ENCODE measurements around the gene DLL3. TPM values are rescaled to one million over a fixed set of nuclear protein-coding genes. Genes with fewer than 3 reads are reported as not detected.

The DLL3 gene
- total RNA-seq, 1 experiment from 2014 or later = 5.8 TPM

GRCh38 chr19:39479916-39480315, 18.8 kb upstream of the DLL3 start:
- DNase-seq (ENCODE audit: low read depth) = no peak
- in situ Hi-C loops (cut with HindIII; ENCODE audit: low pct_unique_long_range_greater_than_20kb, low sequenced_read_pairs) = no loop called here

GRCh38 chr19:39480337-39481228, 18.2 kb upstream of the DLL3 start, which contains the start of gene TIMM50:
Gene TIMM50, plus strand, starts transcription at chr19:39480838. Its CDS starts 16 bp downstream, at chr19:39480854.
- DNase-seq (ENCODE audit: low read depth) = peak; percentile 98
- in situ Hi-C loops (cut with HindIII; ENCODE audit: low pct_unique_long_range_greater_than_20kb, low sequenced_read_pairs) = no loop called here

- DNase-seq (ENCODE audit: low read depth) = no peak
- in situ Hi-C loops (cut with HindIII; ENCODE audit: low pct_unique_long_range_greater_than_20kb, low sequenced_read_pairs) = no loop called here
These were observed 17.6 kb upstream of the DLL3 start for GRCh38 chr19:39481229-39481545.

- no peak for DNase-seq (ENCODE audit: low read depth)
- in situ Hi-C loops (cut with HindIII; ENCODE audit: low pct_unique_long_range_greater_than_20kb, low sequenced_read_pairs) = no loop called here
These were observed 17.1 kb upstream of the DLL3 start for GRCh38 chr19:39481676-39482075.

GRCh38 chr19:39483141-39483540, 15.6 kb upstream of the DLL3 start:
- DNase-seq (ENCODE audit: low read depth) = no peak
- in situ Hi-C loops (cut with HindIII; ENCODE audit: low pct_unique_long_range_greater_than_20kb, low sequenced_read_pairs) = no loop called here

GRCh38 chr19:39489756-39490155, 9.0 kb upstream of the DLL3 start:
- DNase-seq (ENCODE audit: low read depth) = no peak

GRCh38 chr19:39492225-39492624, 6.5 kb upstream of the DLL3 start:
- DNase-seq (ENCODE audit: low read depth) = no peak
- in situ Hi-C loops (cut with HindIII; ENCODE audit: low pct_unique_long_range_greater_than_20kb, low sequenced_read_pairs) = no loop called here

More at GRCh38 chr19:39489756-39490155, 9.0 kb upstream of the DLL3 start:
- in situ Hi-C loops (cut with HindIII; ENCODE audit: low pct_unique_long_range_greater_than_20kb, low sequenced_read_pairs) = no loop called here

GRCh38 chr19:39492788-39493187, 6.0 kb upstream of the DLL3 start:
- in situ Hi-C loops (cut with HindIII; ENCODE audit: low pct_unique_long_range_greater_than_20kb, low sequenced_read_pairs) = no loop called here
- no peak for DNase-seq (ENCODE audit: low read depth)

GRCh38 chr19:39494661-39495060, 4.1 kb upstream of the DLL3 start:
- in situ Hi-C loops (cut with HindIII; ENCODE audit: low pct_unique_long_range_greater_than_20kb, low sequenced_read_pairs) = no loop called here
- DNase-seq (ENCODE audit: low read depth) = no peak

GRCh38 chr19:39496063-39496462, 2.7 kb upstream of the DLL3 start:
- in situ Hi-C loops (cut with HindIII; ENCODE audit: low pct_unique_long_range_greater_than_20kb, low sequenced_read_pairs) = no loop called here
- DNase-seq (ENCODE audit: low read depth) = no peak

- in situ Hi-C loops (cut with HindIII; ENCODE audit: low pct_unique_long_range_greater_than_20kb, low sequenced_read_pairs) = no loop called here
These were observed 1.1 kb upstream of the DLL3 start for GRCh38 chr19:39497701-39497995.

GRCh38 chr19:39497996-39498797, 550 bp upstream of the DLL3 start:
- in situ Hi-C loops (cut with HindIII; ENCODE audit: low pct_unique_long_range_greater_than_20kb, low sequenced_read_pairs) = no loop called here
- DNase-seq (ENCODE audit: low read depth) = no peak

More at GRCh38 chr19:39497701-39497995, 1.1 kb upstream of the DLL3 start:
- DNase-seq (ENCODE audit: low read depth) = no peak

- in situ Hi-C loops (cut with HindIII; ENCODE audit: low pct_unique_long_range_greater_than_20kb, low sequenced_read_pairs) = no loop called here
- no peak for DNase-seq (ENCODE audit: low read depth)
These were observed 1.2 kb downstream of the DLL3 start for GRCh38 chr19:39499932-39500331.

- in situ Hi-C loops (cut with HindIII; ENCODE audit: low pct_unique_long_range_greater_than_20kb, low sequenced_read_pairs) = no loop called here
- no peak for DNase-seq (ENCODE audit: low read depth)
These were observed 1.8 kb downstream of the DLL3 start for GRCh38 chr19:39500543-39500942.

GRCh38 chr19:39501340-39501739, 2.6 kb downstream of the DLL3 start:
- no peak for DNase-seq (ENCODE audit: low read depth)
- in situ Hi-C loops (cut with HindIII; ENCODE audit: low pct_unique_long_range_greater_than_20kb, low sequenced_read_pairs) = no loop called here

GRCh38 chr19:39502640-39503417, 4.1 kb downstream of the DLL3 start:
- in situ Hi-C loops (cut with HindIII; ENCODE audit: low pct_unique_long_range_greater_than_20kb, low sequenced_read_pairs) = no loop called here

GRCh38 chr19:39506598-39506943, 7.8 kb downstream of the DLL3 start:
- DNase-seq (ENCODE audit: low read depth) = no peak
- in situ Hi-C loops (cut with HindIII; ENCODE audit: low pct_unique_long_range_greater_than_20kb, low sequenced_read_pairs) = no loop called here

More at GRCh38 chr19:39502640-39503417, 4.1 kb downstream of the DLL3 start:
- DNase-seq (ENCODE audit: low read depth) = peak; percentile 23

- in situ Hi-C loops (cut with HindIII; ENCODE audit: low pct_unique_long_range_greater_than_20kb, low sequenced_read_pairs) = no loop called here
- peak; percentile 79 for DNase-seq (ENCODE audit: low read depth)
These were observed 8.4 kb downstream of the DLL3 start for GRCh38 chr19:39506944-39507714.
